Amniotic stem cell (primary cell): ENCODE measurements around the gene ATP6V1E1.

Experiments
- DNase-seq: peaks from one replicate; lab custom pipeline; 2025; lab: John Stamatoyannopoulos, UW

ATP6V1E1 gene

GRCh38 chr22:17542452-17542851 is 86.1 kb downstream of the ATP6V1E1 start:
- no peak for DNase-seq
